Keratinocyte (primary cell): Measurements from ENCODE around the gene BTNL3.

Experiments used
- CTCF ChIP-seq, 3 experiments: IDR thresholded peaks in 1 of 3; conservative IDR thresholded peaks in 1 of 3; optimal IDR thresholded peaks in 1 of 3; 2 replicates in 2 of 3; 3 replicates in 1 of 3; pipeline versions ENCODE3 to v1.5.1; 2011; ENCODE audit warnings: low read length in 3 of 3, mild to moderate bottlenecking in 3 of 3, moderate library complexity in 2 of 3, control low read depth in 1 of 3, inconsistent platforms in 1 of 3; ENCODE audit not compliant: insufficient read depth in 2 of 3; ENCODE audit errors: extremely low read depth in 1 of 3
- EZH2 ChIP-seq: IDR thresholded peaks from one replicate; pipeline ENCODE4 v1.6.1; 2012; ENCODE audit warnings: inconsistent platforms, mild to moderate bottlenecking, low read length, moderate library complexity

- no peak for TF ChIP-seq CTCF (optimal IDR thresholded peaks at IDR 0.05 in 1 of 3, IDR thresholded peaks at IDR 0.05 in 1 of 3, conservative IDR thresholded peaks at IDR 0.05 in 1 of 3; ENCODE audit: extremely low read depth in 1 of 3, insufficient read depth in 2 of 3, low read length in 3 of 3)
- TF ChIP-seq EZH2, result no peak
These were observed 38.2 kb upstream of the BTNL3 start for GRCh38 chr5:180950291-180950949.
